Measurements from ENCODE around the gene G6PC1. TPM values are rescaled to one million over a fixed set of nuclear protein-coding genes. Genes with fewer than 3 reads are reported as not detected.

The G6PC1 gene
- total RNA-seq, 1 experiment from 2014 or later = 0.10 TPM

GRCh38 chr17:42853004-42853403, 47.6 kb upstream of the G6PC1 start:
- Histone ChIP-seq H3K9ac (ENCODE audit: low read length) (no peak overlapping the region), H3K4me1 (ENCODE audit: control insufficient read depth in 1 of 2, insufficient read depth in 2 of 2, low read length in 2 of 2) (no peaks in the 10 kb centered on the region), H3K27ac (ENCODE audit: low read depth, low read length) (no peak overlapping the region), H3K9me2 (ENCODE audit: insufficient read depth) (no peaks in the 10 kb centered on the region), H3K36me3 (ENCODE audit: control insufficient read depth in 1 of 2, insufficient read depth in 2 of 2, low read length in 2 of 2) (no peaks in the 10 kb centered on the region), H3K9me3 (ENCODE audit: control insufficient read depth in 1 of 2, insufficient read depth in 1 of 2, low read depth in 1 of 2, low read length in 2 of 2) (no peaks in the 10 kb centered on the region), H3K79me2 (ENCODE audit: insufficient read depth, low read length) (no peaks in the 10 kb centered on the region), H4K20me1 (ENCODE audit: insufficient read depth) (no peaks in the 10 kb centered on the region), H3K4me3 (replicated peaks in 1 of 2; ENCODE audit: low read depth in 1 of 2, low read length in 2 of 2) (no peak overlapping the region), H3K4me2 (ENCODE audit: low read length) (no peak overlapping the region), H3K27me3 (ENCODE audit: insufficient read depth, low read length) (no peaks in the 10 kb centered on the region), H2AFZ (ENCODE audit: low read depth, low read length, poor library complexity, severe bottlenecking) (no peak overlapping the region)
- no TSS peak for BruUV-seq (replicated peaks)
- no peak for ATAC-seq
- POLR2A ChIA-PET = no interaction called here
- no peak for TF ChIP-seq EGR1 (IDR thresholded peaks at IDR 0.05; ENCODE audit: low read depth)
- TF ChIP-seq, protein P1, sequence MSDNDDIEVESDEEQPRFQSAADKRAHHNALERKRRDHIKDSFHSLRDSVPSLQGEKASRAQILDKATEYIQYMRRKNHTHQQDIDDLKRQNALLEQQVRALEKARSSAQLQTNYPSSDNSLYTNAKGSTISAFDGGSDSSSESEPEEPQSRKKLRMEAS (IDR thresholded peaks at IDR 0.05) = no peak
- no peak for TF ChIP-seq CEBPB (IDR thresholded peaks at IDR 0.05; ENCODE audit: low read depth)
- TF ChIP-seq, protein P2, sequence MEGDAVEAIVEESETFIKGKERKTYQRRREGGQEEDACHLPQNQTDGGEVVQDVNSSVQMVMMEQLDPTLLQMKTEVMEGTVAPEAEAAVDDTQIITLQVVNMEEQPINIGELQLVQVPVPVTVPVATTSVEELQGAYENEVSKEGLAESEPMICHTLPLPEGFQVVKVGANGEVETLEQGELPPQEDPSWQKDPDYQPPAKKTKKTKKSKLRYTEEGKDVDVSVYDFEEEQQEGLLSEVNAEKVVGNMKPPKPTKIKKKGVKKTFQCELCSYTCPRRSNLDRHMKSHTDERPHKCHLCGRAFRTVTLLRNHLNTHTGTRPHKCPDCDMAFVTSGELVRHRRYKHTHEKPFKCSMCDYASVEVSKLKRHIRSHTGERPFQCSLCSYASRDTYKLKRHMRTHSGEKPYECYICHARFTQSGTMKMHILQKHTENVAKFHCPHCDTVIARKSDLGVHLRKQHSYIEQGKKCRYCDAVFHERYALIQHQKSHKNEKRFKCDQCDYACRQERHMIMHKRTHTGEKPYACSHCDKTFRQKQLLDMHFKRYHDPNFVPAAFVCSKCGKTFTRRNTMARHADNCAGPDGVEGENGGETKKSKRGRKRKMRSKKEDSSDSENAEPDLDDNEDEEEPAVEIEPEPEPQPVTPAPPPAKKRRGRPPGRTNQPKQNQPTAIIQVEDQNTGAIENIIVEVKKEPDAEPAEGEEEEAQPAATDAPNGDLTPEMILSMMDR (IDR thresholded peaks at IDR 0.05 in 2 of 3, conservative IDR thresholded peaks at IDR 0.05 in 1 of 3; ENCODE audit: borderline replicate concordance in 1 of 3, insufficient read depth in 1 of 3, low read depth in 2 of 3, low read length in 2 of 3) = no peak
- TF ChIP-seq ELF1 (IDR thresholded peaks at IDR 0.05; ENCODE audit: borderline replicate concordance, low read depth) = no peak
- TF ChIP-seq JUND (IDR thresholded peaks at IDR 0.05) = no peak
- CTCF ChIA-PET = no interaction called here
- RAD21 ChIA-PET (ENCODE audit: low non-redundant PET in 1 of 2, low total read pairs in 2 of 2, uncharacterized antibody in 2 of 2, unreplicated experiment in 2 of 2) = no interaction called here
- no peak for DNase-seq (ENCODE audit: low read depth, low spot score)
- intact Hi-C loops (cut with micrococcal nuclease) = no loop called here

DNA sequence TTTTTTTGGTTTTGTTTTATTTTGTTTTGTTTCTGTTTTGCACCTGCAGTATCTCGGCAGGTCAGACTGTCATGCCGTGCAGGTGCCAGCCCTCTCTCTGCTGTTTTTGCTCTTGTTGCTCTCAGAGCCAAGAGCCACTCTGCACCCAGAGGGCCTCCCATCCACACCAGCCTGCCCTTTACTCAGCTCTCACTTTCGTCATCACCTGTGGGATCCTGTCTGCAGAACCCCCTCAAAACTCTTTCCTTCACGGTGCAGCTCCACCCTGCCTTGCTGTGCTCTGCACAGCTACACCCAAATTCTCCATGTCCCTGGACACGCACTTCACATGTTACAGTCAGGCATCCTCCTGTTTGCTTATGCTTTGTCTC, 47.0 kb upstream of the G6PC1 start:
- POLR2A ChIA-PET = no interaction called here

More for the DNA sequence above, 47.0 kb upstream of the G6PC1 start:
- ChIA-PET RAD21 (ENCODE audit: low non-redundant PET in 1 of 2, low total read pairs in 2 of 2, uncharacterized antibody in 2 of 2, unreplicated experiment in 2 of 2) (no interaction called here), CTCF (no interaction called here)
- BruUV-seq (replicated peaks) = no TSS peak
- DNase-seq (ENCODE audit: low read depth, low spot score) = no peak
- Histone ChIP-seq H3K9me2 (ENCODE audit: insufficient read depth) (no peaks in the 10 kb centered on the region), H3K36me3 (ENCODE audit: control insufficient read depth in 1 of 2, insufficient read depth in 2 of 2, low read length in 2 of 2) (no peaks in the 10 kb centered on the region), H2AFZ (ENCODE audit: low read depth, low read length, poor library complexity, severe bottlenecking) (no peak overlapping the region), H3K79me2 (ENCODE audit: insufficient read depth, low read length) (no peaks in the 10 kb centered on the region), H3K4me1 (ENCODE audit: control insufficient read depth in 1 of 2, insufficient read depth in 2 of 2, low read length in 2 of 2) (no peaks in the 10 kb centered on the region), H3K27me3 (ENCODE audit: insufficient read depth, low read length) (no peaks in the 10 kb centered on the region), H3K4me2 (ENCODE audit: low read length) (no peak overlapping the region), H4K20me1 (ENCODE audit: insufficient read depth) (no peaks in the 10 kb centered on the region), H3K27ac (ENCODE audit: low read depth, low read length) (no peak overlapping the region), H3K4me3 (replicated peaks in 1 of 2; ENCODE audit: low read depth in 1 of 2, low read length in 2 of 2) (no peak overlapping the region), H3K9me3 (ENCODE audit: control insufficient read depth in 1 of 2, insufficient read depth in 1 of 2, low read depth in 1 of 2, low read length in 2 of 2) (no peaks in the 10 kb centered on the region), H3K9ac (ENCODE audit: low read length) (no peak overlapping the region)
- no peak for ATAC-seq
- intact Hi-C loops (cut with micrococcal nuclease) = no loop called here
- no peak for TF ChIP-seq EGR1 (IDR thresholded peaks at IDR 0.05; ENCODE audit: low read depth)
- no peak for TF ChIP-seq SRF (IDR thresholded peaks at IDR 0.05; ENCODE audit: low read depth)
- no peak for TF ChIP-seq CEBPB (IDR thresholded peaks at IDR 0.05; ENCODE audit: low read depth)
- TF ChIP-seq, protein P1 (IDR thresholded peaks at IDR 0.05) = no peak
- no peak for TF ChIP-seq EZH2phosphoT487 (IDR thresholded peaks at IDR 0.05; ENCODE audit: borderline replicate concordance)
- TF ChIP-seq, protein P3, sequence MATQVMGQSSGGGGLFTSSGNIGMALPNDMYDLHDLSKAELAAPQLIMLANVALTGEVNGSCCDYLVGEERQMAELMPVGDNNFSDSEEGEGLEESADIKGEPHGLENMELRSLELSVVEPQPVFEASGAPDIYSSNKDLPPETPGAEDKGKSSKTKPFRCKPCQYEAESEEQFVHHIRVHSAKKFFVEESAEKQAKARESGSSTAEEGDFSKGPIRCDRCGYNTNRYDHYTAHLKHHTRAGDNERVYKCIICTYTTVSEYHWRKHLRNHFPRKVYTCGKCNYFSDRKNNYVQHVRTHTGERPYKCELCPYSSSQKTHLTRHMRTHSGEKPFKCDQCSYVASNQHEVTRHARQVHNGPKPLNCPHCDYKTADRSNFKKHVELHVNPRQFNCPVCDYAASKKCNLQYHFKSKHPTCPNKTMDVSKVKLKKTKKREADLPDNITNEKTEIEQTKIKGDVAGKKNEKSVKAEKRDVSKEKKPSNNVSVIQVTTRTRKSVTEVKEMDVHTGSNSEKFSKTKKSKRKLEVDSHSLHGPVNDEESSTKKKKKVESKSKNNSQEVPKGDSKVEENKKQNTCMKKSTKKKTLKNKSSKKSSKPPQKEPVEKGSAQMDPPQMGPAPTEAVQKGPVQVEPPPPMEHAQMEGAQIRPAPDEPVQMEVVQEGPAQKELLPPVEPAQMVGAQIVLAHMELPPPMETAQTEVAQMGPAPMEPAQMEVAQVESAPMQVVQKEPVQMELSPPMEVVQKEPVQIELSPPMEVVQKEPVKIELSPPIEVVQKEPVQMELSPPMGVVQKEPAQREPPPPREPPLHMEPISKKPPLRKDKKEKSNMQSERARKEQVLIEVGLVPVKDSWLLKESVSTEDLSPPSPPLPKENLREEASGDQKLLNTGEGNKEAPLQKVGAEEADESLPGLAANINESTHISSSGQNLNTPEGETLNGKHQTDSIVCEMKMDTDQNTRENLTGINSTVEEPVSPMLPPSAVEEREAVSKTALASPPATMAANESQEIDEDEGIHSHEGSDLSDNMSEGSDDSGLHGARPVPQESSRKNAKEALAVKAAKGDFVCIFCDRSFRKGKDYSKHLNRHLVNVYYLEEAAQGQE (IDR thresholded peaks at IDR 0.05; ENCODE audit: low read depth) = no peak
